Measurements from ENCODE around the gene ENDOU.

ENDOU gene

GRCh38 chr12:47757364-47757839 lies 32.1 kb upstream of the ENDOU start:
- no peak for DNase-seq

GRCh38 chr12:47755655-47756562 lies 30.6 kb upstream of the ENDOU start:
- no peak for DNase-seq

GRCh38 chr12:47754881-47755280 lies 29.6 kb upstream of the ENDOU start:
- no peak for DNase-seq

GRCh38 chr12:47754126-47754525 lies 28.8 kb upstream of the ENDOU start:
- peak; percentile 94 for DNase-seq

GRCh38 chr12:47753021-47754001 lies 28.0 kb upstream of the ENDOU start:
- DNase-seq: peak; percentile 64

- peak; percentile 80 for DNase-seq
These were observed 27.3 kb upstream of the ENDOU start for GRCh38 chr12:47752552-47752951.

GRCh38 chr12:47752121-47752520 lies 26.8 kb upstream of the ENDOU start:
- no peak for DNase-seq

- no peak for DNase-seq
These were observed 26.3 kb upstream of the ENDOU start for GRCh38 chr12:47751561-47751960.

- no peak for DNase-seq
These were observed 25.7 kb upstream of the ENDOU start for GRCh38 chr12:47750916-47751470.

- DNase-seq: no peak
These were observed 25.0 kb upstream of the ENDOU start for GRCh38 chr12:47750229-47750798.

- DNase-seq: no peak
These were observed 23.6 kb upstream of the ENDOU start for GRCh38 chr12:47748899-47749298.

GRCh38 chr12:47748507-47748828 lies 23.2 kb upstream of the ENDOU start:
- no peak for DNase-seq

- DNase-seq: no peak
These were observed 22.6 kb upstream of the ENDOU start for GRCh38 chr12:47747596-47748506.

- no peak for DNase-seq
These were observed 21.8 kb upstream of the ENDOU start for GRCh38 chr12:47747126-47747525.

GRCh38 chr12:47746523-47746922 lies 21.2 kb upstream of the ENDOU start:
- DNase-seq: no peak

GRCh38 chr12:47746073-47746472 lies 20.8 kb upstream of the ENDOU start:
- DNase-seq: no peak

- DNase-seq: no peak
These were observed 20.3 kb upstream of the ENDOU start for GRCh38 chr12:47745485-47746041.

- DNase-seq: no peak
These were observed 19.6 kb upstream of the ENDOU start for GRCh38 chr12:47744778-47745436.

- DNase-seq: no peak
These were observed 18.8 kb upstream of the ENDOU start for GRCh38 chr12:47744005-47744651.

- DNase-seq: no peak
These were observed 18.1 kb upstream of the ENDOU start for GRCh38 chr12:47743311-47743860.
